KMS-11 (cell line): ENCODE measurements around the gene LRBA.

Experiments used
- H2AFZ ChIP-seq: fragments of 200-600 bp; sonication (generic); 2 replicates; pipeline ENCODE4 v1.6.1; 2016; ENCODE audit warnings: antibody characterized with exemption, mixed run types, low read depth
- H3K27ac ChIP-seq: fragments of 200-600 bp; sonication (generic); 2 replicates; pipeline ENCODE4 v1.6.1; 2016; ENCODE audit warnings: mild to moderate bottlenecking, mixed run types
- H3K27me3 ChIP-seq: fragments of 200-600 bp; sonication (generic); 2 replicates; pipeline ENCODE4 v1.6.1; 2017; ENCODE audit warnings: mild to moderate bottlenecking, low read depth, mixed run types, moderate library complexity; ENCODE audit not compliant: insufficient read depth
- H3K36me3 ChIP-seq: fragments of 200-600 bp; sonication (generic); 2 replicates; pipeline ENCODE4 v1.6.1; 2017; ENCODE audit warnings: mild to moderate bottlenecking, mixed run types; ENCODE audit not compliant: insufficient read depth
- H3K4me1 ChIP-seq: fragments of 200-600 bp; sonication (generic); 2 replicates; pipeline ENCODE4 v1.6.1; 2016; ENCODE audit warnings: mild to moderate bottlenecking, low read depth, mixed run types; ENCODE audit not compliant: poor library complexity, severe bottlenecking
- H3K4me2 ChIP-seq: fragments of 200-600 bp; sonication (generic); 2 replicates; pipeline ENCODE4 v1.7.0; 2016; ENCODE audit warnings: mild to moderate bottlenecking, mixed run types
- H3K4me3 ChIP-seq: fragments of 200-600 bp; sonication (generic); IDR thresholded peaks from 2 replicates; pipeline ENCODE4 v1.6.1; 2017; ENCODE audit warnings: low read depth, low read length, mixed read lengths; ENCODE audit not compliant: insufficient read depth
- H3K79me2 ChIP-seq: fragments of 200-600 bp; sonication (generic); 2 replicates; pipeline ENCODE4 v1.6.1; 2016; ENCODE audit warnings: low read depth, mixed run types; ENCODE audit not compliant: insufficient read depth
- H3K9ac ChIP-seq: fragments of 200-600 bp; sonication (generic); 2 replicates; pipeline ENCODE4 v1.6.1; 2016; ENCODE audit warnings: mild to moderate bottlenecking, mixed run types
- H4K20me1 ChIP-seq: fragments of 200-600 bp; sonication (generic); 2 replicates; pipeline ENCODE4 v1.6.1; 2016; ENCODE audit warnings: mild to moderate bottlenecking, mixed run types; ENCODE audit not compliant: insufficient read depth
- CTCF ChIP-seq: fragments of 200-600 bp; sonication (generic); conservative IDR thresholded peaks from 2 replicates; pipeline ENCODE4 v1.6.1; 2017; ENCODE audit warnings: low read depth, mild to moderate bottlenecking, antibody characterized with exemption, low read length, moderate library complexity, mixed read lengths

The LRBA gene

GRCh38 chr4:150817804-150818528 is 197.1 kb downstream of the LRBA start:
- no peak overlapping the region for H3K9ac ChIP-seq
- H3K79me2 ChIP-seq: no peaks in the 10 kb centered on the region
- TF ChIP-seq CTCF: no peak
- H3K27ac ChIP-seq: no peak overlapping the region
- no peak overlapping the region for H2AFZ ChIP-seq
- no peak overlapping the region for H3K4me3 ChIP-seq
- no peaks in the 10 kb centered on the region for H3K4me1 ChIP-seq
- no peaks in the 10 kb centered on the region for H3K27me3 ChIP-seq
- H3K36me3 ChIP-seq: no peaks in the 10 kb centered on the region
- H4K20me1 ChIP-seq: no peaks in the 10 kb centered on the region
- no peak overlapping the region for H3K4me2 ChIP-seq

- no peaks in the 10 kb centered on the region for H3K79me2 ChIP-seq
- no peak overlapping the region for H2AFZ ChIP-seq
- no peak overlapping the region for H3K4me2 ChIP-seq
- no peaks in the 10 kb centered on the region for H3K36me3 ChIP-seq
- no peak overlapping the region for H3K4me3 ChIP-seq
- H4K20me1 ChIP-seq: no peaks in the 10 kb centered on the region
- TF ChIP-seq CTCF: no peak
- no peaks in the 10 kb centered on the region for H3K27me3 ChIP-seq
- no peak overlapping the region for H3K9ac ChIP-seq
- H3K27ac ChIP-seq: no peak overlapping the region
- H3K4me1 ChIP-seq: no peaks in the 10 kb centered on the region
These were observed 198.1 kb downstream of the LRBA start for GRCh38 chr4:150817017-150817416.

GRCh38 chr4:150816491-150816890 is 198.6 kb downstream of the LRBA start:
- H3K4me2 ChIP-seq: no peak overlapping the region

GRCh38 chr4:150814873-150815272 is 200.2 kb downstream of the LRBA start:
- H3K4me2 ChIP-seq: no peak overlapping the region
- H3K36me3 ChIP-seq: no peaks in the 10 kb centered on the region
- no peak overlapping the region for H2AFZ ChIP-seq
- H4K20me1 ChIP-seq: no peaks in the 10 kb centered on the region
- TF ChIP-seq CTCF: no peak
- H3K4me1 ChIP-seq: no peaks in the 10 kb centered on the region
- H3K79me2 ChIP-seq: no peaks in the 10 kb centered on the region
- H3K4me3 ChIP-seq: no peak overlapping the region
- no peak overlapping the region for H3K9ac ChIP-seq
- H3K27me3 ChIP-seq: no peaks in the 10 kb centered on the region
- H3K27ac ChIP-seq: no peak overlapping the region

More at GRCh38 chr4:150816491-150816890, 198.6 kb downstream of the LRBA start:
- Histone ChIP-seq H3K27me3 (no peaks in the 10 kb centered on the region), H3K27ac (no peak overlapping the region), H3K4me1 (no peaks in the 10 kb centered on the region), H3K79me2 (no peaks in the 10 kb centered on the region), H3K4me3 (no peak overlapping the region), H2AFZ (no peak overlapping the region), H3K9ac (no peak overlapping the region), H4K20me1 (no peaks in the 10 kb centered on the region), H3K36me3 (no peaks in the 10 kb centered on the region)
- no peak for TF ChIP-seq CTCF
